IgD-negative memory B cell (primary cell): ENCODE data around the gene STMP1. TPM values are rescaled to one million over a fixed set of nuclear protein-coding genes. Genes with fewer than 3 reads are reported as not detected.
"Not testable (repeated sequence)": the region's sequence is repeated elsewhere in the genome, so short reads cannot be mapped to it uniquely, and the experiment has no call there.

Experiments used
- H3K27ac Mint-ChIP-seq, 3 donors: one replicate each; pipeline ENCODE4 v1.8.0; 2020 to 2022; ENCODE audit warnings: mild to moderate bottlenecking in 3 of 3, mixed read lengths in 3 of 3, moderate library complexity in 1 of 3
- H3K27me3 Mint-ChIP-seq: one replicate; pipeline ENCODE4 v1.8.0; 2021; ENCODE audit warnings: mixed read lengths
- H3K36me3 Mint-ChIP-seq: one replicate; pipeline ENCODE4 v1.8.0; 2020; ENCODE audit warnings: mild to moderate bottlenecking, mixed read lengths
- H3K4me1 Mint-ChIP-seq, 3 donors: one replicate each; pipeline ENCODE4 v1.8.0; 2020 to 2022; ENCODE audit warnings: mixed read lengths in 3 of 3, mild to moderate bottlenecking in 1 of 3
- H3K4me3 Mint-ChIP-seq, 4 donors: one replicate each; pipeline ENCODE4 v1.8.0; 2020 to 2022; ENCODE audit warnings: mild to moderate bottlenecking in 4 of 4, mixed read lengths in 4 of 4, moderate library complexity in 3 of 4
- H3K9me3 Mint-ChIP-seq, 3 donors: one replicate each; pipeline ENCODE4 v1.8.0; 2020 to 2021; ENCODE audit warnings: mixed read lengths in 3 of 3, mild to moderate bottlenecking in 1 of 3
- polyA plus RNA-seq: library from polyadenylated mRNA; unstranded; fragments of 300-500 nt; fragmentation: Illumina TruSeq; gene quantifications from one replicate; pipeline ENCODE4 v1.2.3, GENCODE V29; 2021

Gene STMP1
- polyA plus RNA-seq, 1 donor from 2014 or later: 43.7 TPM

- Mint-ChIP-seq H3K4me3 (no peak overlapping the region), H3K36me3 (peaks cover 4% of the 10 kb centered on the region), H3K27me3 (no peaks in the 10 kb centered on the region), H3K4me1 (peaks cover 2 to 16% (median 5%) of the 10 kb centered on the region in 3 donors), H3K9me3 (no peaks in the 10 kb centered on the region), H3K27ac (no peak overlapping the region)
These were observed 10.4 kb downstream of the STMP1 start for GRCh38 chr7:135672560-135673359.

DNA sequence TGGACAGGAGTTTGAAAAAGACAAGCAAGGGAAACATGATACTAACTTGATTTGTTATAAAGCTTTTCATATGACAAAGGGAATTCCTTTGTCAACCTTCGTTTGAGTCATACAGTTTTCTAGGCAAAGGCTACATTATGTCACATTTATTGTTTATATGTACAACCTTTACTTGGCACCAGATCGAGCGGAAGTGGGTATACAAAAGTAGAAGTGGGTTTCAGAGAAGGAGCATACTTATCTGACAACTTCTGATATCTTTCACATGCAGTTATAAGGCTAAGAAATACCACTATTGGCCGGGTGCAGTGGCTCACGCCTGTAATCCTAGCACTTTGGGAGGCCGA, 11.0 kb downstream of the STMP1 start:
- no peaks in the 10 kb centered on the region for H3K9me3 Mint-ChIP-seq
- peaks cover 6% of the 10 kb centered on the region for H3K36me3 Mint-ChIP-seq
- H3K4me3 Mint-ChIP-seq: no peak overlapping the region
- H3K4me1 Mint-ChIP-seq: peaks cover 0 to 13% (median 5%) of the 10 kb centered on the region in 3 donors
- H3K27me3 Mint-ChIP-seq: no peaks in the 10 kb centered on the region
- no peak overlapping the region for H3K27ac Mint-ChIP-seq

- no peaks in the 10 kb centered on the region for H3K9me3 Mint-ChIP-seq
- H3K4me1 Mint-ChIP-seq: no peaks in the 10 kb centered on the region
- H3K27me3 Mint-ChIP-seq: no peaks in the 10 kb centered on the region
- H3K27ac Mint-ChIP-seq: no peak overlapping the region
- peaks cover 4% of the 10 kb centered on the region for H3K36me3 Mint-ChIP-seq
- H3K4me3 Mint-ChIP-seq: no peak overlapping the region
These were observed 16.6 kb downstream of the STMP1 start for GRCh38 chr7:135678612-135679575.

DNA sequence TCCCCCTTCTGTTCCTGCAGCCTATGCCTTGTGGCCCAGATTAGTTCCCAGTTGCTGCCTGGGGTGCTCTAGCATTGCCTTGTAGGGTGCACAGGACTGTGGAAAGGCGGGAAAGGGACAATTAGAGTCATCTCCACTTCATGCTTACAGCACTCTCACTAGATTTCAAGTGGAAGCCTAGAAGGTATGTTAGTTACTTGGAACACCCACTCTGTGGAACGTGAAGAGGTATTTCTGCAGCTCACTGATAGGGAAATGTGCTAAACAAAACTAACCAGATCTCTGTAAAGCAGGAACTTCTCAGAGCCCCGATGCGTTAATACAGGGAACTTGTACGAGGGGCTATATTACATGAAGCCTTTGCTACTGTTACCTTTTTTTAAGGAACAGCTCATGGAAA, 19.4 kb downstream of the STMP1 start:
- Mint-ChIP-seq H3K9me3 (no peaks in the 10 kb centered on the region), H3K36me3 (peaks cover 8% of the 10 kb centered on the region), H3K27ac (no peak overlapping the region), H3K4me3 (no peak overlapping the region), H3K27me3 (no peaks in the 10 kb centered on the region), H3K4me1 (no peaks in the 10 kb centered on the region)

- Mint-ChIP-seq H3K27ac (no peak overlapping the region), H3K4me3 (no peak overlapping the region), H3K36me3 (peaks cover 9% of the 10 kb centered on the region), H3K27me3 (no peaks in the 10 kb centered on the region), H3K9me3 (no peaks in the 10 kb centered on the region), H3K4me1 (no peaks in the 10 kb centered on the region)
These were observed 19.9 kb downstream of the STMP1 start for GRCh38 chr7:135682191-135682590.

DNA sequence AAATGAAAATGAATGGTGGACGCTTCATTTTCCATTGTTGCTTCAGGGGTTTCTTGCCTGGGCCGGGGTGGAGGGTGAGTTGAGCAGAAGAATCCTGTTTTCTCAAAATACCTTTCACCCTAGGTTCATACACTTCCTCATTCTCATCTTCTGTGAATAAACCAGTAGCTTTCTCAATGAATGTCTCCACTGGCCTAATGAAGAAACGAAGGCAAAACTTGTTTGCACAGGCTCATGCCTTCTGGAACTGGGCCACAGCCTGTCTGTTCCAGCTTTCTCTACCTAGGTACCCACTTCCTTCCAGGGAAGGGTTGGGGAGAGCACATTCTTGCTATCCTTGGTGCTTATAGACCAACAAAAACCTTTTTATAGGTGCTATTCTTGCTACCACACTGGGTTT, 21.3 kb downstream of the STMP1 start:
- H3K4me1 Mint-ChIP-seq: no peaks in the 10 kb centered on the region
- H3K36me3 Mint-ChIP-seq: peaks cover 10% of the 10 kb centered on the region
- no peak overlapping the region for H3K27ac Mint-ChIP-seq
- H3K27me3 Mint-ChIP-seq: no peaks in the 10 kb centered on the region
- no peak overlapping the region for H3K4me3 Mint-ChIP-seq
- no peaks in the 10 kb centered on the region for H3K9me3 Mint-ChIP-seq

GRCh38 chr7:135684136-135684535, 21.8 kb downstream of the STMP1 start:
- H3K27ac Mint-ChIP-seq: no peak overlapping the region
- H3K27me3 Mint-ChIP-seq: no peaks in the 10 kb centered on the region
- H3K9me3 Mint-ChIP-seq: no peaks in the 10 kb centered on the region
- H3K4me3 Mint-ChIP-seq: no peak overlapping the region
- peaks cover 10% of the 10 kb centered on the region for H3K36me3 Mint-ChIP-seq
- H3K4me1 Mint-ChIP-seq: no peaks in the 10 kb centered on the region

- no peak overlapping the region for H3K27ac Mint-ChIP-seq
These were observed 22.4 kb downstream of the STMP1 start for GRCh38 chr7:135684699-135685098.

DNA sequence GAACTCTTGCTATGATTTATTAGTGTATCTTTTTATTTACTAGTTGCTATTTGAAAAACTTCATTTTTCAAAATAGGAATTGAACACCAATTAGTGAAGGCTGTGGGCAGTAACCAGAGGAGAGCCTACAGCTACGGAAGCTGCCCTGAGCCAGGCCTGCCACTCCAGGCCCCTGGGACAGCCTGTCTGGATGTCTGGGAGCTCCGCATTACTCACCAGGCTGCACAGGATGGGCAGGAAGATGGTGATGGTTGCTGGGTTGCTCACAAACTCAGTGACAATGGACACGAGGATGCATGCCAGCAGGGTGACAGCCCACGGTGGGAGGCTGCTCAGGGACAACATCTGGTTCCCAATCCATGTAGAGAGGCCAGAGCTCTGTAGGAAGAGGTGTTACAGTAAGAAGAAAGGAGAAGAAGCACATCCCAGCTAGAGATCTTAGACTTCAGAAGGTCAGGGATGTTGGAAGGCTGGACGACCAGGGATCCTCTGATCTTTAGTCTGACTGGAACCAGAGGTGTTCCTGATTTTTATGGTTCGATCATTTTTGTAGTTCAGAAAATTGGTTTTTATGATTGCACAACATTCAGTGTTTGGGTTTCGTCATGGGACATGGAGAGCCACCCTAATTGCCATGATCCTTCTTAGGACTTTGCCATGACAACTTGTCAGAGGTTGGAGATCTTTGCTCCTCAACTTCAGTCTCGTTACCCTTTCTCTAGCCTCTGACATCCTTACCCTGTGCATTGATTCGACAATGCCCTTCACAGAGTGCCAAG, 23.2 kb downstream of the STMP1 start:
- peaks cover 12% of the 10 kb centered on the region for H3K36me3 Mint-ChIP-seq
- H3K27me3 Mint-ChIP-seq: no peaks in the 10 kb centered on the region
- no peaks in the 10 kb centered on the region for H3K4me1 Mint-ChIP-seq
- no peaks in the 10 kb centered on the region for H3K9me3 Mint-ChIP-seq
- no peak overlapping the region for H3K27ac Mint-ChIP-seq
- no peak overlapping the region for H3K4me3 Mint-ChIP-seq

More at GRCh38 chr7:135684699-135685098, 22.4 kb downstream of the STMP1 start:
- Mint-ChIP-seq H3K36me3 (peaks cover 10% of the 10 kb centered on the region), H3K27me3 (no peaks in the 10 kb centered on the region), H3K9me3 (no peaks in the 10 kb centered on the region), H3K4me3 (no peak overlapping the region), H3K4me1 (no peaks in the 10 kb centered on the region)

- no peaks in the 10 kb centered on the region for H3K4me1 Mint-ChIP-seq
- no peaks in the 10 kb centered on the region for H3K27me3 Mint-ChIP-seq
- no peaks in the 10 kb centered on the region for H3K9me3 Mint-ChIP-seq
These were observed 25.2 kb downstream of the STMP1 start for GRCh38 chr7:135687466-135687865.

GRCh38 chr7:135690566-135690965, 28.3 kb downstream of the STMP1 start:
- Mint-ChIP-seq H3K36me3 (peaks cover 19% of the 10 kb centered on the region), H3K4me1 (no peaks in the 10 kb centered on the region), H3K27ac (no peak overlapping the region), H3K9me3 (no peaks in the 10 kb centered on the region), H3K4me3 (no peak overlapping the region), H3K27me3 (no peaks in the 10 kb centered on the region)

More at GRCh38 chr7:135687466-135687865, 25.2 kb downstream of the STMP1 start:
- Mint-ChIP-seq H3K4me3 (no peak overlapping the region), H3K36me3 (peaks cover 17% of the 10 kb centered on the region), H3K27ac (peak overlapping the region in 1 of 3 donors; percentile 35)

DNA sequence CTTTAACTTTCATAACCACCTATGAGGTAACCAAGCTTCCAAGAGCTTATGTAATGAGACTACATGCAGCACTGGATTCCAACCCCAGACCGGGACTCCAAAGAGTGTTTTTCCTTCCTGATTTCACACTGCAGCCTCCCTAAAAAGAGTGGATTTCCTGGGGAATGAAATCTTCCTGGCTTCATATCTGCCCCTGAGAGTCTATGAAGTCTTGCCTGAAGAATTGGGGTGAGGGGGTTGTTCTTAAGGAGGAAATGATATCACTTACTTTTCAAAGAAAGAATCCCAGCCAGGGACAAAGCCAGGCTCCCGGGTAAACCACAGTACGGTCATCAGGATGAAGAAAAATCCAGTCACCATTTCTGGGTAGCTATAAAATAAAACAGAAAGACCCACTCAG, 29.7 kb downstream of the STMP1 start:
- Mint-ChIP-seq H3K4me3 (no peak overlapping the region), H3K27me3 (no peaks in the 10 kb centered on the region), H3K36me3 (peaks cover 18% of the 10 kb centered on the region), H3K27ac (no peak overlapping the region), H3K4me1 (no peaks in the 10 kb centered on the region), H3K9me3 (peaks cover 0 to 2% (median 0%) of the 10 kb centered on the region in 3 donors)

DNA sequence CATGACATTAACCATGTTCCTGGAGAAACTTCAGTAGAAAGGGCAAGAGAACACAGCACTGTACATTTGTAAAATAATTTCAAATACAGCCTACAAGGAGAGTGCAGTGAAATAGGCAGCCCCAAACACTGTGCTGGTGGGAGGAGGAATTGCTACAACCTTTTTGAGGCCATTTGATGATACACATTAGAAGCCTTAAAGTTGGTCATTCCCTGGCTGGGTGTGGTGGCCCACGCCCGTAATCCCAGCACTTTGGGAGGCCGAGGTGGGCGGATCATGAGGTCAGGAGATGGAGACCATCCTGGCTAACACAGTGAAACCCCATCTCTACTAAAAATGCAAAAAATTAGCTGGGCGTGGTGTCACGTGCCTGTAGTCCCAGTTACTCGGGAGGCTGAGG, 30.3 kb downstream of the STMP1 start:
- not testable (repeated sequence) for H3K27me3 Mint-ChIP-seq, H3K4me1 Mint-ChIP-seq, H3K27ac Mint-ChIP-seq, H3K4me3 Mint-ChIP-seq, H3K9me3 Mint-ChIP-seq
- peaks cover 13% of the 10 kb centered on the region for H3K36me3 Mint-ChIP-seq

DNA sequence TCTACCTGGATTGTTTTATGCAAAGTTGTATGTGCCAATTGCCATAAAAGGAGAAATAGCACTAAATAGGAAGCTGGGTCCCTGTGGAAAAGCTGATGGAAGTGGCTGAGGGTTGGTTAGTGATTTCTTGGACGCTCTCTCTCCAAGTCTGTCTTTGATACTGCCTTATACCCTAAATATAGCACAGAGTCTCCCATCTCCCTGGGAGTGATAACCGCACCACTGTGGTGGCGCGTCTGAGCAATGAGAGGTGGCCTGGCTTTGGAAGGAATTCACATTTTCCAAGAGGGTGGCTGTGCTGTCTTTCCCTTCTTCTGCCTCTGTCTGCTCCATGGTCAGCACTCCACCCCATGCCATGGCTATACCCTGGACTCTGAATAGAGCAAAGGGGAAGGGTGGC, 31.2 kb downstream of the STMP1 start:
- no peak overlapping the region for H3K27ac Mint-ChIP-seq
- no peak overlapping the region for H3K4me3 Mint-ChIP-seq
- H3K9me3 Mint-ChIP-seq: peaks cover 0 to 2% (median 0%) of the 10 kb centered on the region in 3 donors
- H3K36me3 Mint-ChIP-seq: peaks cover 13% of the 10 kb centered on the region
- no peaks in the 10 kb centered on the region for H3K4me1 Mint-ChIP-seq
- H3K27me3 Mint-ChIP-seq: no peaks in the 10 kb centered on the region
